K562 (cell line): ENCODE measurements around the gene ANKEF1. TPM values are rescaled to one million over a fixed set of nuclear protein-coding genes. Genes with fewer than 3 reads are reported as not detected.

ENCODE experiments used
- ATAC-seq: fragments of 200-7000 bp; cut with Tn5 transposase; 3 replicates; pipeline ENCODE4 v1.9.1; 2020; ENCODE audit warnings: moderate library complexity
- BruUV-seq: library from RNA; stranded (reverse); fragments of 400-500 nt; replicated peaks from 2 replicates; lab custom pipeline; 2021; lab: Mats Ljungman, UMichigan
- CTCF ChIA-PET: fragments of 300-600 bp; formaldehyde crosslinking; extraction: SDS; loops from one replicate; lab custom pipeline; 2021; ENCODE audit warnings: low intra/inter-chr PET ratio; lab: Yijun Ruan, JAX
- POLR2A ChIA-PET: fragments of 300-600, 350-650 bp; sonication (Branson Sonifier 250); formaldehyde crosslinking; extraction: SDS; loops from one replicate; lab custom pipeline; 2021; ENCODE audit warnings: antibody characterized with exemption, inconsistent platforms; lab: Yijun Ruan, JAX
- DNase-seq, 4 experiments: peaks; one replicate each; pipeline versions ENCODE4 v3.0.0 to v3.0.0-alpha.2; 2011 to 2018; ENCODE audit warnings: low spot score in 3 of 4, mixed read lengths in 3 of 4; ENCODE audit errors: extremely low read depth in 1 of 4
- FAIRE-seq: peaks from 2 replicates; lab custom pipeline; 2011; peaks lifted over from hg19 to GRCh38; lab: Jason Lieb, UNC
- H2AFZ ChIP-seq: 2 replicates; pipeline ENCODE4 v1.6.0; 2011; ENCODE audit warnings: low read depth, low read length, control low read depth, inconsistent platforms
- H3K27ac ChIP-seq: fragments of 200-600 bp; 3 replicates; pipeline ENCODE4 v1.8.0; 2011; ENCODE audit warnings: low read depth, mild to moderate bottlenecking, control low read depth, inconsistent platforms, low read length, moderate library complexity, mixed read lengths; ENCODE audit errors: extremely low read depth
- H3K27me3 ChIP-seq, 2 experiments: fragments of 300-600 bp in 1 of 2; 2 replicates in 1 of 2; 3 replicates in 1 of 2; pipeline versions ENCODE4 v1.6.0 to v1.8.0; 2011; ENCODE audit warnings: inconsistent platforms in 2 of 2, low read length in 2 of 2, mild to moderate bottlenecking in 1 of 2, mixed read lengths in 1 of 2, moderate library complexity in 1 of 2; ENCODE audit not compliant: control insufficient read depth in 2 of 2, insufficient read depth in 2 of 2
- H3K36me3 ChIP-seq: fragments of 300-600 bp; 3 replicates; pipeline ENCODE4 v1.8.0; 2011; ENCODE audit warnings: mild to moderate bottlenecking, low read length, inconsistent platforms; ENCODE audit not compliant: control insufficient read depth, insufficient read depth
- H3K4me1 ChIP-seq, 2 experiments: fragments of 200-600 bp in 1 of 2; replicated peaks in 1 of 2; 2 replicates in 1 of 2; 3 replicates in 1 of 2; pipeline versions ENCODE4 v1.5.1 to v1.8.0; 2011; ENCODE audit warnings: inconsistent platforms in 2 of 2, low read length in 2 of 2, mild to moderate bottlenecking in 1 of 2, mixed read lengths in 1 of 2, moderate library complexity in 1 of 2; ENCODE audit not compliant: control insufficient read depth in 2 of 2, insufficient read depth in 2 of 2
- H3K4me2 ChIP-seq: 2 replicates; pipeline ENCODE4 v1.6.1; 2011; ENCODE audit warnings: low read length, control low read depth, inconsistent platforms, mixed read lengths; ENCODE audit not compliant: insufficient read depth
- H3K4me3 ChIP-seq: fragments of 200-600 bp; sonication (generic), shearing (Covaris generic); 2 replicates; pipeline ENCODE4 v1.5.1; 2016; ENCODE audit warnings: control low read depth, inconsistent platforms
- H3K79me2 ChIP-seq: fragments of 200-600 bp; 3 replicates; pipeline ENCODE4 v1.8.0; 2011; ENCODE audit warnings: low read length, inconsistent platforms; ENCODE audit not compliant: control insufficient read depth, insufficient read depth
- H3K9ac ChIP-seq, 2 experiments: 2 replicates each; pipeline versions ENCODE4 v1.6.0 to v1.6.1; 2011; ENCODE audit warnings: low read depth in 2 of 2, low read length in 2 of 2, control low read depth in 1 of 2, inconsistent platforms in 1 of 2, mild to moderate bottlenecking in 1 of 2, mixed read lengths in 1 of 2; ENCODE audit not compliant: insufficient read depth in 1 of 2
- H3K9me1 ChIP-seq: one replicate; pipeline ENCODE4 v1.6.0; 2011; ENCODE audit warnings: inconsistent platforms, mild to moderate bottlenecking, low read length, moderate library complexity; ENCODE audit not compliant: control insufficient read depth, insufficient read depth
- H3K9me3 ChIP-seq: replicated peaks from 2 replicates; pipeline ENCODE4 v1.5.1; 2011; ENCODE audit warnings: low read depth, low read length, inconsistent platforms; ENCODE audit not compliant: control insufficient read depth, insufficient read depth
- H4K20me1 ChIP-seq: replicated peaks from 2 replicates; pipeline ENCODE4 v1.6.1; 2011; ENCODE audit warnings: low read length, inconsistent platforms, mixed read lengths; ENCODE audit not compliant: control insufficient read depth, insufficient read depth
- C11orf30 ChIP-seq: fragments of 450-650 bp; IDR thresholded peaks from 2 replicates; pipeline ENCODE4 v1.6.1; 2016; ENCODE audit warnings: low read depth, mild to moderate bottlenecking
- CTCFL ChIP-seq: IDR thresholded peaks from 2 replicates; pipeline ENCODE4 v1.6.1; 2011; ENCODE audit warnings: borderline replicate concordance, low read depth, mild to moderate bottlenecking, moderate library complexity, low read length; ENCODE audit not compliant: insufficient read depth, poor library complexity, severe bottlenecking
- DDX20 ChIP-seq: fragments of 450-650 bp; IDR thresholded peaks from 2 replicates; pipeline ENCODE4 v1.6.1; 2016; ENCODE audit warnings: missing genetic modification characterization, low read depth, mild to moderate bottlenecking, missing compliant biosample characterization, moderate library complexity
- ESRRB ChIP-seq: fragments of 250-450 bp; sonication (Bioruptor Pico); IDR thresholded peaks from 2 replicates; pipeline ENCODE4 v1.5.0; 2020; ENCODE audit warnings: mild to moderate bottlenecking, moderate library complexity, borderline replicate concordance
- HMGN3 ChIP-seq: IDR thresholded peaks from 2 replicates; pipeline ENCODE4 v1.6.1; 2011; ENCODE audit warnings: borderline replicate concordance, low read depth, mild to moderate bottlenecking, mixed read lengths, low read length; ENCODE audit not compliant: insufficient read length; ENCODE audit errors: extremely low read depth
- NFE2 ChIP-seq: IDR thresholded peaks from 2 replicates; pipeline ENCODE4 v1.6.1; 2014; ENCODE audit warnings: antibody characterized with exemption, low read depth
- POU5F1 ChIP-seq: fragments of 150-350 bp; IDR thresholded peaks from 2 replicates; pipeline ENCODE4 v1.6.1; 2014; ENCODE audit warnings: borderline replicate concordance, low read length, low read depth, mild to moderate bottlenecking; ENCODE audit not compliant: partially characterized antibody
- SMAD2 ChIP-seq: fragments of 150-350 bp; IDR thresholded peaks from 2 replicates; pipeline ENCODE4 v1.6.1; 2014; ENCODE audit warnings: low read depth, mild to moderate bottlenecking, low read length
- ZKSCAN1 ChIP-seq: fragments of 150-350 bp; IDR thresholded peaks from 2 replicates; pipeline ENCODE4 v1.6.1; 2016; ENCODE audit warnings: low read depth, low read length
- ZNF212 ChIP-seq: fragments of 450-650 bp; formaldehyde crosslinking; IDR thresholded peaks from 2 replicates; pipeline ENCODE4 v1.4.0; 2020; ENCODE audit warnings: mild to moderate bottlenecking
- ZNF561 ChIP-seq: fragments of 450-650 bp; formaldehyde crosslinking; conservative IDR thresholded peaks from 2 replicates; pipeline ENCODE4 v1.4.0; 2020; ENCODE audit warnings: mild to moderate bottlenecking, moderate library complexity
- ZNF785 ChIP-seq: fragments of 250-450 bp; sonication (Bioruptor Pico); IDR thresholded peaks from 2 replicates; pipeline ENCODE4 v1.4.0; 2020; ENCODE audit warnings: mild to moderate bottlenecking
- ZSCAN29 ChIP-seq: fragments of 450-650 bp; IDR thresholded peaks from 2 replicates; pipeline ENCODE4 v1.6.1; 2017
- WGBS: fragments of 100-300 bp; shearing (Covaris generic); methylation state at CpG from one replicate; pipeline ENCODE4 v1.1.6; 2016; ENCODE audit warnings: low coverage, mixed read lengths; ENCODE audit not compliant: insufficient coverage; ENCODE audit errors: missing lambda C conversion rate; 5-methylcytosine and 5-hydroxymethylcytosine counted together
- in situ Hi-C: fragments of 300-500 bp; cut with MboI; formaldehyde crosslinking; loops from 4 replicates; pipeline ENCODE4 v1.15.0; 2018; ENCODE audit warnings: inconsistent platforms, mixed read lengths
- intact Hi-C: fragments of 100-400 bp; cut with micrococcal nuclease; formaldehyde crosslinking; loops from 2 replicates; pipeline ENCODE4 v1.14.2; 2022
- polyA plus RNA-seq, 8 experiments: library from polyadenylated mRNA; depleted of rRNA in 4 of 8; stranded (reverse) in 5 of 8; unstranded in 3 of 8; fragments of >200 nt; fragmentation: Nextera tagmentation in 2 of 8; fragmentation: Illumina TruSeq in 1 of 8; extraction: Ambion mirVana in 2 of 8; extraction: Trizol in 1 of 8; gene quantifications; 2 replicates each; pipeline versions ENCODE4 v1.2.1 to v1.2.3, GENCODE V29; 2011 to 2014; ENCODE audit warnings: inconsistent platforms in 1 of 8, missing spikeins in 1 of 8
- total RNA-seq, 7 experiments: library from RNA; depleted of rRNA in 6 of 7; stranded (reverse); fragments of >200 nt in 6 of 7; fragmentation: Illumina TruSeq in 2 of 7; extraction: Trizol in 2 of 7; gene quantifications; 2 replicates each; pipeline versions ENCODE4 v1.2.1 to v1.2.3, GENCODE V29; 2011 to 2021; ENCODE audit warnings: low replicate concordance in 1 of 7

ANKEF1 gene
- total and polyA plus RNA-seq, 9 of the 15 experiments (the other 6 are each of a cell fraction or from before 2014, with no cell fraction given), result 0.35 to 2.1 (median 1.7) TPM

- no peak for TF ChIP-seq POU5F1
- TF ChIP-seq ZSCAN29, result no peak
- no peak for TF ChIP-seq C11orf30
- TF ChIP-seq ESRRB (CRISPR knock-in tag), result no peak
- no peak for TF ChIP-seq NFE2
- TF ChIP-seq ZKSCAN1, result no peak
These were observed 28.7 kb downstream of the ANKEF1 start (continued) for GRCh38 chr20:10063482-10063881.

GRCh38 chr20:10064611-10065010 lies 29.8 kb downstream of the ANKEF1 start:
- H3K9me1 ChIP-seq, result no peaks in the 10 kb centered on the region

More at GRCh38 chr20:10064611-10065010, 29.8 kb downstream of the ANKEF1 start:
- Histone ChIP-seq H3K9me3 (no peaks in the 10 kb centered on the region), H3K4me1 (no peaks in the 10 kb centered on the region), H2AFZ (no peak overlapping the region), H3K79me2 (no peaks in the 10 kb centered on the region), H4K20me1 (no peaks in the 10 kb centered on the region), H3K36me3 (no peaks in the 10 kb centered on the region), H3K27me3 (no peaks in the 10 kb centered on the region), H3K27ac (no peak overlapping the region), H3K9ac (no peak overlapping the region), H3K4me3 (no peak overlapping the region), H3K4me2 (no peak overlapping the region)
- no peak for ATAC-seq
- CTCF ChIA-PET, result no interaction called here
- in situ Hi-C loops (no loop called here), intact Hi-C loops (no loop called here)
- POLR2A ChIA-PET, result no interaction called here
- no peak for DNase-seq
- no TSS peak for BruUV-seq
- FAIRE-seq, result no peak
- WGBS, result 0% methylated on average over 1 of the region's 1 CpG
- no peak for TF ChIP-seq HMGN3
- TF ChIP-seq ZNF561 (CRISPR knock-in tag), result no peak
- TF ChIP-seq DDX20 (tag), result no peak
- TF ChIP-seq ZNF212, result no peak
- no peak for TF ChIP-seq ZNF785 (CRISPR knock-in tag)
- no peak for TF ChIP-seq CTCFL
- TF ChIP-seq SMAD2, result no peak
